Nephron (organoid): Measurements from ENCODE around the gene SLC25A12.

Experiments used
- H3K27ac Mint-ChIP-seq, 3 experiments: 2 replicates each; pipeline ENCODE4 v1.8.0; 2020; ENCODE audit warnings: mixed read lengths in 3 of 3, mild to moderate bottlenecking in 2 of 3, moderate library complexity in 1 of 3
- H3K27me3 Mint-ChIP-seq: 2 replicates; pipeline ENCODE4 v1.8.0; 2021; ENCODE audit warnings: low read depth, mild to moderate bottlenecking, moderate library complexity, mixed read lengths
- H3K36me3 Mint-ChIP-seq: 2 replicates; pipeline ENCODE4 v1.8.0; 2020; ENCODE audit warnings: low read depth, mixed read lengths
- H3K4me1 Mint-ChIP-seq: 2 replicates; pipeline ENCODE4 v1.8.0; 2020; ENCODE audit warnings: mixed read lengths
- H3K4me3 Mint-ChIP-seq, 3 experiments: 2 replicates each; pipeline ENCODE4 v1.8.0; 2020; ENCODE audit warnings: mild to moderate bottlenecking in 3 of 3, mixed read lengths in 3 of 3, moderate library complexity in 2 of 3
- H3K9me3 Mint-ChIP-seq: 2 replicates; pipeline ENCODE4 v1.8.0; 2020; ENCODE audit warnings: mixed read lengths
- CTCF ChIP-seq, 3 experiments: fragments of 200-600 bp; sonication (generic); IDR thresholded peaks; one replicate each; pipeline ENCODE4 v1.5.0; 2021; ENCODE audit warnings: antibody characterized with exemption in 3 of 3; ENCODE audit not compliant: unreplicated experiment in 3 of 3

The SLC25A12 gene

GRCh38 chr2:171893824-171894611 lies at the start of gene SLC25A12:
Gene SLC25A12, minus strand, starts transcription at chr2:171894244. Its CDS starts 30 bp downstream, at chr2:171894214.
- Mint-ChIP-seq H3K4me3 (peak within 1 kb of the TSS; percentile 87 to 94 (median 94)), H3K27me3 (no peaks in the 10 kb centered on the region), H3K4me1 (peaks cover 30% of the 10 kb centered on the region), H3K27ac (peak within 1 kb of the TSS; percentile 50 to 91 (median 88)), H3K9me3 (peaks cover 4% of the 10 kb centered on the region), H3K36me3 (peaks cover 14% of the 10 kb centered on the region)
- TF ChIP-seq CTCF (IDR thresholded peaks at IDR 0.05; ENCODE audit: unreplicated experiment in 3 of 3) = no peak

- Mint-ChIP-seq H3K36me3 (peaks cover 42% of the 10 kb centered on the region), H3K27me3 (no peaks in the 10 kb centered on the region), H3K4me3 (no peak overlapping the region), H3K9me3 (peaks cover 9% of the 10 kb centered on the region), H3K4me1 (no peaks in the 10 kb centered on the region), H3K27ac (no peak overlapping the region)
- no peak for TF ChIP-seq CTCF (IDR thresholded peaks at IDR 0.05; ENCODE audit: unreplicated experiment in 3 of 3)
Measured at GRCh38 chr2:171941316-171941699, 47.3 kb upstream of the SLC25A12 start.

GRCh38 chr2:171939743-171940071 lies 45.7 kb upstream of the SLC25A12 start:
- Mint-ChIP-seq H3K27ac (no peak overlapping the region), H3K27me3 (no peaks in the 10 kb centered on the region), H3K9me3 (peaks cover 9% of the 10 kb centered on the region), H3K4me1 (no peaks in the 10 kb centered on the region), H3K4me3 (no peak overlapping the region), H3K36me3 (peaks cover 42% of the 10 kb centered on the region)
- TF ChIP-seq CTCF (IDR thresholded peaks at IDR 0.05; ENCODE audit: unreplicated experiment in 3 of 3) = no peak

- Mint-ChIP-seq H3K9me3 (peaks cover 9% of the 10 kb centered on the region), H3K36me3 (peaks cover 44% of the 10 kb centered on the region), H3K4me1 (no peaks in the 10 kb centered on the region), H3K27ac (no peak overlapping the region), H3K27me3 (no peaks in the 10 kb centered on the region), H3K4me3 (no peak overlapping the region)
- TF ChIP-seq CTCF (IDR thresholded peaks at IDR 0.05; ENCODE audit: unreplicated experiment in 3 of 3) = no peak
Measured at GRCh38 chr2:171939058-171939742, 45.2 kb upstream of the SLC25A12 start.

GRCh38 chr2:171930385-171930784 lies 36.3 kb upstream of the SLC25A12 start:
- no peak overlapping the region for H3K4me3 Mint-ChIP-seq
- no peak for TF ChIP-seq CTCF (IDR thresholded peaks at IDR 0.05; ENCODE audit: unreplicated experiment in 3 of 3)
- peaks cover 3% of the 10 kb centered on the region for H3K9me3 Mint-ChIP-seq
- H3K27ac Mint-ChIP-seq = no peak overlapping the region
- H3K4me1 Mint-ChIP-seq = no peaks in the 10 kb centered on the region
- H3K27me3 Mint-ChIP-seq = no peaks in the 10 kb centered on the region
- H3K36me3 Mint-ChIP-seq = peaks cover 66% of the 10 kb centered on the region
